H9 (cell line): ENCODE results near the gene FERMT2. TPM values are rescaled to one million over a fixed set of nuclear protein-coding genes. Genes with fewer than 3 reads are reported as not detected.

Experiments
- DNase-seq: peaks from one replicate; pipeline ENCODE4 v3.0.0-alpha.2; 2017
- H2AFZ ChIP-seq: one replicate; pipeline ENCODE4 v1.6.1; 2013; ENCODE audit warnings: mild to moderate bottlenecking, low read length, control low read depth, moderate library complexity
- H2AK5ac ChIP-seq: 2 replicates; pipeline ENCODE4 v1.6.1; 2013; ENCODE audit warnings: low read length, control low read depth, mixed read lengths; ENCODE audit not compliant: insufficient read length
- H2BK120ac ChIP-seq: one replicate; pipeline ENCODE4 v1.6.1; 2013; ENCODE audit warnings: low read depth, mild to moderate bottlenecking, low read length, control low read depth, inconsistent platforms; ENCODE audit not compliant: poor library complexity, severe bottlenecking
- H2BK12ac ChIP-seq: 2 replicates; pipeline ENCODE4 v1.6.1; 2013; ENCODE audit warnings: low read length, control low read depth, mixed read lengths, low read depth; ENCODE audit not compliant: insufficient read length
- H2BK15ac ChIP-seq: 2 replicates; pipeline ENCODE4 v1.6.1; 2013; ENCODE audit warnings: low read depth, low read length, control low read depth
- H2BK20ac ChIP-seq: one replicate; pipeline ENCODE4 v1.6.1; 2013; ENCODE audit warnings: low read depth, mild to moderate bottlenecking, low read length, control low read depth, inconsistent platforms; ENCODE audit not compliant: poor library complexity, severe bottlenecking
- H2BK5ac ChIP-seq: 2 replicates; pipeline ENCODE4 v1.6.1; 2013; ENCODE audit warnings: low read length, control low read depth, mixed read lengths; ENCODE audit not compliant: insufficient read length
- H3K14ac ChIP-seq: 2 replicates; pipeline ENCODE4 v1.6.1; 2013; ENCODE audit warnings: low read length, control low read depth; ENCODE audit not compliant: insufficient read depth
- H3K18ac ChIP-seq: 2 replicates; pipeline ENCODE4 v1.6.1; 2013; ENCODE audit warnings: low read depth, mild to moderate bottlenecking, mixed read lengths, low read length, control low read depth; ENCODE audit not compliant: insufficient read length
- H3K23ac ChIP-seq: 2 replicates; pipeline ENCODE4 v1.6.1; 2013; ENCODE audit warnings: low read length, control low read depth, mixed read lengths, low read depth; ENCODE audit not compliant: insufficient read length
- H3K23me2 ChIP-seq: 2 replicates; pipeline ENCODE4 v1.6.1; 2013; ENCODE audit warnings: low read depth, mild to moderate bottlenecking, mixed read lengths, low read length, control low read depth; ENCODE audit not compliant: insufficient read length, poor library complexity, severe bottlenecking
- H3K27ac ChIP-seq: 2 replicates; pipeline ENCODE4 v1.5.1; 2013; ENCODE audit warnings: low read length, control low read depth, mixed read lengths, low read depth; ENCODE audit not compliant: insufficient read length
- H3K27me3 ChIP-seq: 2 replicates; pipeline ENCODE4 v1.6.1; 2013; ENCODE audit warnings: low read length, control low read depth, inconsistent platforms; ENCODE audit not compliant: insufficient read depth
- H3K4ac ChIP-seq: 2 replicates; pipeline ENCODE4 v1.6.1; 2013; ENCODE audit warnings: low read depth, mild to moderate bottlenecking, control low read depth, inconsistent platforms, low read length, moderate library complexity
- H3K4me1 ChIP-seq: 2 replicates; pipeline ENCODE4 v1.6.1; 2013; ENCODE audit warnings: low read length, control low read depth, inconsistent platforms; ENCODE audit not compliant: insufficient read depth
- H3K4me2 ChIP-seq: 2 replicates; pipeline ENCODE4 v1.6.1; 2013; ENCODE audit warnings: low read length, control low read depth, mixed read lengths; ENCODE audit not compliant: insufficient read length, insufficient read depth
- H3K56ac ChIP-seq: 2 replicates; pipeline ENCODE4 v1.6.1; 2013; ENCODE audit warnings: low read depth, mild to moderate bottlenecking, mixed read lengths, low read length, control low read depth; ENCODE audit not compliant: insufficient read length
- H3K79me1 ChIP-seq: 2 replicates; pipeline ENCODE4 v1.6.1; 2013; ENCODE audit warnings: low read depth, mild to moderate bottlenecking, moderate library complexity, low read length, control low read depth, inconsistent platforms; ENCODE audit not compliant: insufficient read depth, poor library complexity, severe bottlenecking
- H3K79me2 ChIP-seq: 2 replicates; pipeline ENCODE4 v1.6.1; 2013; ENCODE audit warnings: low read length, control low read depth, inconsistent platforms; ENCODE audit not compliant: insufficient read depth
- H3K9ac ChIP-seq: 2 replicates; pipeline ENCODE4 v1.6.1; 2013; ENCODE audit warnings: low read length, control low read depth, mixed read lengths; ENCODE audit not compliant: insufficient read length; ENCODE audit errors: extremely low read depth
- H3K9me3 ChIP-seq: one replicate; pipeline ENCODE4 v1.6.1; 2013; ENCODE audit warnings: low read depth, low read length, inconsistent platforms; ENCODE audit not compliant: control insufficient read depth
- H3T11ph ChIP-seq: one replicate; pipeline ENCODE4 v1.6.1; 2013; ENCODE audit warnings: mild to moderate bottlenecking, low read length, control low read depth, inconsistent platforms
- H4K20me1 ChIP-seq: one replicate; pipeline ENCODE4 v1.6.1; 2013; ENCODE audit not compliant: control insufficient read depth, insufficient read length, insufficient read depth
- H4K5ac ChIP-seq: 2 replicates; pipeline ENCODE4 v1.6.1; 2013; ENCODE audit warnings: low read depth, mild to moderate bottlenecking, mixed read lengths, low read length, control low read depth; ENCODE audit not compliant: insufficient read length
- H4K8ac ChIP-seq: replicated peaks from 2 replicates; pipeline ENCODE4 v1.6.1; 2013; ENCODE audit warnings: low read length, control low read depth, mixed read lengths, low read depth; ENCODE audit not compliant: insufficient read length
- H4K91ac ChIP-seq: 2 replicates; pipeline ENCODE4 v1.6.1; 2013; ENCODE audit warnings: low read depth, mild to moderate bottlenecking, moderate library complexity, mixed read lengths, low read length, control low read depth; ENCODE audit not compliant: insufficient read length
- H3K27ac Mint-ChIP-seq, 3 experiments: 2 replicates in 2 of 3; 3 replicates in 1 of 3; pipeline ENCODE4 v1.8.0; 2020 to 2021; ENCODE audit warnings: mixed read lengths in 3 of 3, mild to moderate bottlenecking in 1 of 3, moderate library complexity in 1 of 3
- H3K27me3 Mint-ChIP-seq: 2 replicates; pipeline ENCODE4 v1.8.0; 2021; ENCODE audit warnings: low read depth, mild to moderate bottlenecking, moderate library complexity, mixed read lengths
- H3K36me3 Mint-ChIP-seq, 3 experiments: 2 replicates in 2 of 3; 3 replicates in 1 of 3; pipeline ENCODE4 v1.8.0; 2020 to 2021; ENCODE audit warnings: low read depth in 3 of 3, mixed read lengths in 3 of 3; ENCODE audit not compliant: insufficient read depth in 1 of 3
- H3K4me1 Mint-ChIP-seq, 2 experiments: 2 replicates each; pipeline ENCODE4 v1.8.0; 2020; ENCODE audit warnings: mixed read lengths in 2 of 2
- H3K4me3 Mint-ChIP-seq, 2 experiments: 2 replicates in 1 of 2; 3 replicates in 1 of 2; pipeline ENCODE4 v1.8.0; 2020 to 2021; ENCODE audit warnings: mild to moderate bottlenecking in 2 of 2, mixed read lengths in 2 of 2, moderate library complexity in 1 of 2
- H3K9me3 Mint-ChIP-seq, 2 experiments: 2 replicates in 1 of 2; 3 replicates in 1 of 2; pipeline ENCODE4 v1.8.0; 2020; ENCODE audit warnings: mild to moderate bottlenecking in 2 of 2, mixed read lengths in 2 of 2, moderate library complexity in 1 of 2
- WGBS: extraction: QIAGEN DNeasy Blood & Tissue Kit; methylation state at CpG from one replicate; pipeline ENCODE4 v1.1.7; 2013; ENCODE audit warnings: missing lambda C conversion rate, low lambda C conversion rate, mixed read lengths; ENCODE audit not compliant: insufficient read length; ENCODE audit errors: extremely low coverage; 5-methylcytosine and 5-hydroxymethylcytosine counted together
- total RNA-seq: library from RNA; stranded (reverse); gene quantifications from 2 replicates; pipeline ENCODE4 v1.2.1, GENCODE V29; 2021
- TF ChIP-seq, protein P1 (sequence below): fragments of 200-600 bp; sonication (generic); conservative IDR thresholded peaks from 3 replicates; pipeline ENCODE4 v1.8.0; 2021; ENCODE audit warnings: antibody characterized with exemption, mild to moderate bottlenecking

FERMT2 gene
- total RNA-seq, 1 experiment from 2014 or later, result 128 TPM

DNA sequence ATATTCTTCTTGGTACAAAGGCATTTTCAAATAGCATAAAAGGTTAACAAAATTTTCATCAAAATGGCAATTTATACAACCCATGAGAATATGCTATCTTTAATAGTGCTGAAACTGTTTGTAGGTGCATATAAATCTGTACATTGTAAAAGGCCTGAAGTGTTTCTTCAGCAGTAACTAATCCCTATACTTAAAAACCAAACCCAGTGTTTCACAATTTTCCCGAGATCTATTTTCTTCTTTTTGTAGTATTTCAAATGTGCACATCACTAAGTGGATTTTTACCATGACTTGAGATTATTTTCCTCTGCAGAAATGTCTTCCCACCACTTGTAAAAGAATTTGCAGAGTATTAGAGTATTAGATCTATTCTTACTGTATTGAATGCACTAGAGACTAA is 76.5 kb downstream of the FERMT2 start:
- no peak overlapping the region for H2BK15ac ChIP-seq
- no peak overlapping the region for H3K4me3 Mint-ChIP-seq
- peaks cover 6% of the 10 kb centered on the region; the same call in 1 of the 2 replicates for H3K4me1 ChIP-seq
- no peak overlapping the region for H3K18ac ChIP-seq
- no peak overlapping the region for H2BK20ac ChIP-seq
- H3K9me3 ChIP-seq, result no peaks in the 10 kb centered on the region
- no peak overlapping the region for H3K27ac ChIP-seq
- no peaks in the 10 kb centered on the region for H3K23me2 ChIP-seq
- DNase-seq, result no peak
- no peak overlapping the region for H3K4ac ChIP-seq
- no peak overlapping the region for H4K5ac ChIP-seq
- H2BK120ac ChIP-seq, result no peak overlapping the region
- WGBS, result no CpG with 5 or more reads among the region's 1 CpG
- peak overlapping the region; percentile 16 to 95 (median 91); a peak in 4 of 7 replicates for H3K27ac Mint-ChIP-seq
- H2BK12ac ChIP-seq, result no peak overlapping the region
- TF ChIP-seq, protein P1, sequence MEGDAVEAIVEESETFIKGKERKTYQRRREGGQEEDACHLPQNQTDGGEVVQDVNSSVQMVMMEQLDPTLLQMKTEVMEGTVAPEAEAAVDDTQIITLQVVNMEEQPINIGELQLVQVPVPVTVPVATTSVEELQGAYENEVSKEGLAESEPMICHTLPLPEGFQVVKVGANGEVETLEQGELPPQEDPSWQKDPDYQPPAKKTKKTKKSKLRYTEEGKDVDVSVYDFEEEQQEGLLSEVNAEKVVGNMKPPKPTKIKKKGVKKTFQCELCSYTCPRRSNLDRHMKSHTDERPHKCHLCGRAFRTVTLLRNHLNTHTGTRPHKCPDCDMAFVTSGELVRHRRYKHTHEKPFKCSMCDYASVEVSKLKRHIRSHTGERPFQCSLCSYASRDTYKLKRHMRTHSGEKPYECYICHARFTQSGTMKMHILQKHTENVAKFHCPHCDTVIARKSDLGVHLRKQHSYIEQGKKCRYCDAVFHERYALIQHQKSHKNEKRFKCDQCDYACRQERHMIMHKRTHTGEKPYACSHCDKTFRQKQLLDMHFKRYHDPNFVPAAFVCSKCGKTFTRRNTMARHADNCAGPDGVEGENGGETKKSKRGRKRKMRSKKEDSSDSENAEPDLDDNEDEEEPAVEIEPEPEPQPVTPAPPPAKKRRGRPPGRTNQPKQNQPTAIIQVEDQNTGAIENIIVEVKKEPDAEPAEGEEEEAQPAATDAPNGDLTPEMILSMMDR, result no peak
- H3K36me3 Mint-ChIP-seq, result peaks cover 18 to 58% (median 46%) of the 10 kb centered on the region in 3 experiments; a peak in 6 of 7 replicates
- no peak overlapping the region for H3K9ac ChIP-seq
- H3K23ac ChIP-seq, result no peak overlapping the region
- H2BK5ac ChIP-seq, result no peak overlapping the region
- H3K4me1 Mint-ChIP-seq, result peaks cover 43 to 54% of the 10 kb centered on the region in 2 experiments
- H4K91ac ChIP-seq, result no peak overlapping the region
- no peak overlapping the region for H3T11ph ChIP-seq
- no peak overlapping the region for H3K14ac ChIP-seq
- no peak overlapping the region for H4K8ac ChIP-seq
- H3K79me2 ChIP-seq, result no peaks in the 10 kb centered on the region
- no peaks in the 10 kb centered on the region for H4K20me1 ChIP-seq
- H3K9me3 Mint-ChIP-seq, result no peaks in the 10 kb centered on the region
- H3K4me2 ChIP-seq, result no peak overlapping the region
- H3K56ac ChIP-seq, result no peak overlapping the region
- no peaks in the 10 kb centered on the region for H3K79me1 ChIP-seq
- no peak overlapping the region for H2AFZ ChIP-seq
- H2AK5ac ChIP-seq, result no peak overlapping the region
- no peaks in the 10 kb centered on the region for H3K27me3 Mint-ChIP-seq
- no peaks in the 10 kb centered on the region for H3K27me3 ChIP-seq
